GM12892 (cell line): Measurements from ENCODE around the gene RBMS3.

ENCODE experiments used
- POLR2A ChIP-seq: IDR thresholded peaks from 2 replicates; pipeline ENCODE4 v1.6.1; 2011; ENCODE audit warnings: low read depth, low read length, control low read depth
- POLR2AphosphoS5 ChIP-seq: IDR thresholded peaks from 2 replicates; pipeline ENCODE4 v1.6.1; 2011; ENCODE audit warnings: low read depth, low read length, control low read depth

- TF ChIP-seq POLR2A: no peak
- TF ChIP-seq POLR2AphosphoS5: no peak
Measured at GRCh38 chr3:29618395-29619282, 337.8 kb downstream of the RBMS3 start.
